Neural progenitor cell (in vitro differentiated cells): ENCODE data around the gene MID1. TPM values are rescaled to one million over a fixed set of nuclear protein-coding genes. Genes with fewer than 3 reads are reported as not detected.

Experiments used
- DNase-seq: peaks from one replicate; pipeline ENCODE4 v3.0.0-alpha.2; 2016; ENCODE audit warnings: low spot score
- H2AFZ ChIP-seq: fragments of 200-600 bp; sonication (generic); replicated peaks from 2 replicates; pipeline ENCODE4 v1.6.1; 2016; ENCODE audit warnings: antibody characterized with exemption
- H3F3A ChIP-seq: fragments of 200-600 bp; sonication (generic); 2 replicates; pipeline ENCODE4 v1.6.1; 2016; ENCODE audit warnings: antibody characterized with exemption, low read depth
- H3K27ac ChIP-seq: fragments of 200-600 bp; sonication (generic); 2 replicates; pipeline ENCODE4 v1.5.1; 2016; ENCODE audit warnings: mild to moderate bottlenecking
- H3K27me3 ChIP-seq: fragments of 200-600 bp; sonication (generic); 2 replicates; pipeline ENCODE4 v1.6.1; 2016; ENCODE audit warnings: mild to moderate bottlenecking, moderate library complexity
- H3K36me3 ChIP-seq: fragments of 200-600 bp; sonication (generic); 2 replicates; pipeline ENCODE4 v1.5.1; 2016
- H3K4me1 ChIP-seq: fragments of 200-600 bp; sonication (generic); 2 replicates; pipeline ENCODE4 v1.6.1; 2016; ENCODE audit warnings: mixed run types
- H3K4me2 ChIP-seq: fragments of 200-600 bp; sonication (generic); 2 replicates; pipeline ENCODE4 v1.6.1; 2016
- H3K4me3 ChIP-seq: fragments of 200-600 bp; sonication (generic); 2 replicates; pipeline ENCODE4 v1.5.1; 2016
- H3K79me2 ChIP-seq: fragments of 200-600 bp; sonication (generic); 2 replicates; pipeline ENCODE4 v1.6.1; 2016; ENCODE audit warnings: low read depth
- H3K9ac ChIP-seq: fragments of 200-600 bp; sonication (generic); 2 replicates; pipeline ENCODE4 v1.6.1; 2016
- H3K9me3 ChIP-seq: fragments of 200-600 bp; sonication (generic); 2 replicates; pipeline ENCODE4 v1.5.1; 2016; ENCODE audit warnings: low read depth
- H4K20me1 ChIP-seq: fragments of 200-600 bp; sonication (generic); 2 replicates; pipeline ENCODE4 v1.6.1; 2016; ENCODE audit warnings: low read depth
- H3K27ac Mint-ChIP-seq: 3 replicates; pipeline ENCODE4 v1.8.0; 2021; ENCODE audit warnings: mixed read lengths
- H3K27me3 Mint-ChIP-seq: 2 replicates; pipeline ENCODE4 v1.8.0; 2022; ENCODE audit warnings: low read depth, mild to moderate bottlenecking, inconsistent platforms, moderate library complexity, mixed read lengths; ENCODE audit not compliant: insufficient read depth
- H3K36me3 Mint-ChIP-seq: 3 replicates; pipeline ENCODE4 v1.8.0; 2021; ENCODE audit warnings: mixed read lengths
- H3K4me1 Mint-ChIP-seq: 3 replicates; pipeline ENCODE4 v1.8.0; 2021; ENCODE audit warnings: mixed read lengths
- H3K4me3 Mint-ChIP-seq: 3 replicates; pipeline ENCODE4 v1.8.0; 2021; ENCODE audit warnings: mild to moderate bottlenecking, moderate library complexity, mixed read lengths
- H3K9me3 Mint-ChIP-seq: 3 replicates; pipeline ENCODE4 v1.8.0; 2020; ENCODE audit warnings: mixed read lengths
- CTCF ChIP-seq: fragments of 200-600 bp; sonication (generic); IDR thresholded peaks from 2 replicates; pipeline ENCODE4 v1.5.1; 2017; ENCODE audit warnings: antibody characterized with exemption, mild to moderate bottlenecking
- EZH2 ChIP-seq: fragments of 200-600 bp; sonication (generic); IDR thresholded peaks from 2 replicates; pipeline ENCODE4 v1.6.1; 2017; ENCODE audit warnings: antibody characterized with exemption, mild to moderate bottlenecking, moderate library complexity
- EZH2phosphoT487 ChIP-seq: fragments of 200-600 bp; sonication (generic); IDR thresholded peaks from 2 replicates; pipeline ENCODE4 v1.6.1; 2017; ENCODE audit warnings: antibody characterized with exemption
- total RNA-seq: library from RNA; depleted of rRNA; stranded (reverse); fragments of >200 nt; gene quantifications from 2 replicates; pipeline ENCODE4 v1.2.3, GENCODE V29; 2015; ENCODE audit warnings: low replicate concordance

The MID1 gene
- total RNA-seq, 1 donor from 2014 or later = 29.5 TPM

- H3K9me3 ChIP-seq = no peaks in the 10 kb centered on the region
- H3K4me1 ChIP-seq = no peaks in the 10 kb centered on the region
- DNase-seq = no peak
- H3K4me2 ChIP-seq = no peak overlapping the region
- no peak overlapping the region for H3K4me3 ChIP-seq
- H2AFZ ChIP-seq = no peak overlapping the region
- Mint-ChIP-seq H3K4me1 (peaks cover 26% of the 10 kb centered on the region), H3K4me3 (no peak overlapping the region), H3K27ac (no peak overlapping the region), H3K27me3 (peaks cover 6% of the 10 kb centered on the region), H3K36me3 (peaks cover 41% of the 10 kb centered on the region), H3K9me3 (peaks cover 25% of the 10 kb centered on the region)
- no peaks in the 10 kb centered on the region for H3K36me3 ChIP-seq
- H3K79me2 ChIP-seq = peaks cover 56% of the 10 kb centered on the region
- H3F3A ChIP-seq = no peaks in the 10 kb centered on the region
- H3K9ac ChIP-seq = no peak overlapping the region
- H3K27me3 ChIP-seq = no peaks in the 10 kb centered on the region
- peaks cover 13% of the 10 kb centered on the region for H4K20me1 ChIP-seq
- TF ChIP-seq CTCF = no peak
- TF ChIP-seq EZH2phosphoT487 = no peak
- no peak for TF ChIP-seq EZH2
- H3K27ac ChIP-seq = no peak overlapping the region
Observed at GRCh38 chrX:10569946-10570345, 50.4 kb downstream of the MID1 start.

- peaks cover 50% of the 10 kb centered on the region for H3K79me2 ChIP-seq
- no peak overlapping the region for H3K9ac ChIP-seq
- H4K20me1 ChIP-seq = peaks cover 13% of the 10 kb centered on the region
- H3K9me3 Mint-ChIP-seq = peaks cover 15% of the 10 kb centered on the region
- no peaks in the 10 kb centered on the region for H3K9me3 ChIP-seq
- no peak overlapping the region for H3K27ac Mint-ChIP-seq
- H3K4me1 Mint-ChIP-seq = peaks cover 26% of the 10 kb centered on the region
- DNase-seq = no peak
- TF ChIP-seq EZH2phosphoT487 (no peak), CTCF (no peak), EZH2 (no peak)
- peaks cover 8% of the 10 kb centered on the region for H3K4me1 ChIP-seq
- H3K4me2 ChIP-seq = no peak overlapping the region
- peaks cover 5% of the 10 kb centered on the region for H3K36me3 ChIP-seq
- H3K27me3 ChIP-seq = no peaks in the 10 kb centered on the region
- H3K4me3 Mint-ChIP-seq = no peak overlapping the region
- peaks cover 39% of the 10 kb centered on the region for H3K36me3 Mint-ChIP-seq
- no peak overlapping the region for H2AFZ ChIP-seq
- H3K27ac ChIP-seq = no peak overlapping the region
- H3F3A ChIP-seq = no peaks in the 10 kb centered on the region
- peaks cover 6% of the 10 kb centered on the region for H3K27me3 Mint-ChIP-seq
- no peak overlapping the region for H3K4me3 ChIP-seq
Observed at GRCh38 chrX:10568428-10568827, 52.0 kb downstream of the MID1 start.

- Histone ChIP-seq H3K9ac (no peak overlapping the region), H3K4me1 (peaks cover 8% of the 10 kb centered on the region), H3K27me3 (no peaks in the 10 kb centered on the region), H3F3A (no peaks in the 10 kb centered on the region), H2AFZ (no peak overlapping the region), H3K4me2 (no peak overlapping the region), H3K9me3 (no peaks in the 10 kb centered on the region), H3K4me3 (no peak overlapping the region), H3K79me2 (peaks cover 48% of the 10 kb centered on the region), H3K27ac (no peak overlapping the region), H4K20me1 (peaks cover 13% of the 10 kb centered on the region), H3K36me3 (peaks cover 5% of the 10 kb centered on the region)
- peaks cover 6% of the 10 kb centered on the region for H3K27me3 Mint-ChIP-seq
- H3K36me3 Mint-ChIP-seq = peaks cover 37% of the 10 kb centered on the region
- H3K9me3 Mint-ChIP-seq = peaks cover 8% of the 10 kb centered on the region
- peaks cover 26% of the 10 kb centered on the region for H3K4me1 Mint-ChIP-seq
- no peak for DNase-seq
- no peak overlapping the region for H3K4me3 Mint-ChIP-seq
- no peak for TF ChIP-seq EZH2
- TF ChIP-seq CTCF = no peak
- TF ChIP-seq EZH2phosphoT487 = no peak
- H3K27ac Mint-ChIP-seq = no peak overlapping the region
Observed at GRCh38 chrX:10567136-10567535, 53.2 kb downstream of the MID1 start.
